ENCODE measurements around the gene THOC7. TPM values are rescaled to one million over a fixed set of nuclear protein-coding genes. Genes with fewer than 3 reads are reported as not detected.

Gene THOC7
- total RNA-seq, 4 donors from 2014 or later = 66.0 to 102 (median 78.8) TPM

DNA sequence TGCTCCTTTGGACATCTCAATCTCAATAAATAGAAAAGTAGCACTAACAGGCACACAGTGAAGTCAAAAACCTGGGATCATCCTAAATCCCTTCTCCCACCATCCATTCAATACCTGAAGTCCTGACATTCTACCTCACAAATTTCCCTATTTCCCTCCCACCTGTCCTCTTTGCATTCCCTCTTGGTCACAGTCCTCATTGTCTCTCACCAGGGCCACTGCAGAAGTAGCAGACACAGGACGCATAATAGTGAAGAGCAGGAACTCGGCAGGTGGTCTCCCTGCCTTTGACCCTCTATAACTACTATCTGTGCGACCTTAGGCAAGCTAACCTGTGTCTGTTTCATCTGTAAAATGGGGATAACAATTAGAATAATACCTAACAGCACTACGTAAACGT is 2.3 kb downstream of the THOC7 start:
- 84% methylated on average over 5 of the region's 5 CpGs for WGBS
- no peaks in the 10 kb centered on the region for H3K27me3 ChIP-seq
- H3K4me3 ChIP-seq = no peak overlapping the region
- DNase-seq (ENCODE audit: extremely low spot score) = no peak
- H3K9me3 ChIP-seq = no peaks in the 10 kb centered on the region
- H3K4me1 ChIP-seq = peaks cover 9 to 47% (median 32%) of the 10 kb centered on the region in 4 donors
- no peak for TF ChIP-seq POLR2A (IDR thresholded peaks at IDR 0.05; ENCODE audit: low read depth)
- TF ChIP-seq, protein P1, sequence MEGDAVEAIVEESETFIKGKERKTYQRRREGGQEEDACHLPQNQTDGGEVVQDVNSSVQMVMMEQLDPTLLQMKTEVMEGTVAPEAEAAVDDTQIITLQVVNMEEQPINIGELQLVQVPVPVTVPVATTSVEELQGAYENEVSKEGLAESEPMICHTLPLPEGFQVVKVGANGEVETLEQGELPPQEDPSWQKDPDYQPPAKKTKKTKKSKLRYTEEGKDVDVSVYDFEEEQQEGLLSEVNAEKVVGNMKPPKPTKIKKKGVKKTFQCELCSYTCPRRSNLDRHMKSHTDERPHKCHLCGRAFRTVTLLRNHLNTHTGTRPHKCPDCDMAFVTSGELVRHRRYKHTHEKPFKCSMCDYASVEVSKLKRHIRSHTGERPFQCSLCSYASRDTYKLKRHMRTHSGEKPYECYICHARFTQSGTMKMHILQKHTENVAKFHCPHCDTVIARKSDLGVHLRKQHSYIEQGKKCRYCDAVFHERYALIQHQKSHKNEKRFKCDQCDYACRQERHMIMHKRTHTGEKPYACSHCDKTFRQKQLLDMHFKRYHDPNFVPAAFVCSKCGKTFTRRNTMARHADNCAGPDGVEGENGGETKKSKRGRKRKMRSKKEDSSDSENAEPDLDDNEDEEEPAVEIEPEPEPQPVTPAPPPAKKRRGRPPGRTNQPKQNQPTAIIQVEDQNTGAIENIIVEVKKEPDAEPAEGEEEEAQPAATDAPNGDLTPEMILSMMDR (IDR thresholded peaks at IDR 0.05) = no peak
- TF ChIP-seq EP300 (IDR thresholded peaks at IDR 0.05) = no peak
- TF ChIP-seq POLR2AphosphoS5 (IDR thresholded peaks at IDR 0.05) = no peak
- no peaks in the 10 kb centered on the region for H3K36me3 ChIP-seq
- no peak overlapping the region for H3K27ac ChIP-seq (replicated peaks in 1 of 4)
- intact Hi-C loops (cut with DNase I) = loop anchor here (5.0 to 10.0 kb wide), 2 partner anchors 51 to 133 kb away; partner anchors contain the start of gene SCAANT1

DNA sequence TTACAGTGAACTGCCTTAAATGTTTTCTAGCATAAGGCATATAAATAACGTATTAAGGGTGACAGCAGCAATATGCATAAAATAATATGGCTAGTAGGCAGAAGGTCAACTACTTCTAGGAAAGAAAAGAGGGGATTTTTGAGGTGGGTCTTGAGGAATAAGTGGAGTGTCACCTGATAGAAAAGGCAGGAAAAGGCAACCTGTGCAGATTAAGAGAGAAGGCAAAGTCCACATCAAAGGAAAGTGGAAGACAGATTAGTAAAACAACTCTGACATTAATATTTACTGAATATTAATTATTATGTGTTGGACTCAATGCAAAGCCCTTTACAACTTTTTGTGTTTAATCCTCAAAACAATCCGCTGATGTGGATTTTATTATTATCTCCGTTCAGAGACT is 2.8 kb downstream of the THOC7 start:
- TF ChIP-seq POLR2AphosphoS5 (IDR thresholded peaks at IDR 0.05) (no peak), EP300 (IDR thresholded peaks at IDR 0.05) (no peak), POLR2A (IDR thresholded peaks at IDR 0.05; ENCODE audit: low read depth) (no peak)
- TF ChIP-seq, protein P1 (IDR thresholded peaks at IDR 0.05) = no peak
- Histone ChIP-seq H3K27me3 (no peaks in the 10 kb centered on the region), H3K9me3 (no peaks in the 10 kb centered on the region), H3K36me3 (no peaks in the 10 kb centered on the region), H3K27ac (replicated peaks in 1 of 4) (no peak overlapping the region), H3K4me1 (peaks cover 9 to 47% (median 32%) of the 10 kb centered on the region in 4 donors), H3K4me3 (no peak overlapping the region)
- DNase-seq (ENCODE audit: extremely low spot score) = no peak
- 87% methylated on average over 3 of the region's 3 CpGs for WGBS
- intact Hi-C loops (cut with DNase I) = loop anchor here (5.0 to 10.0 kb wide), 2 partner anchors 52 to 134 kb away; partner anchors contain the start of gene SCAANT1

DNA sequence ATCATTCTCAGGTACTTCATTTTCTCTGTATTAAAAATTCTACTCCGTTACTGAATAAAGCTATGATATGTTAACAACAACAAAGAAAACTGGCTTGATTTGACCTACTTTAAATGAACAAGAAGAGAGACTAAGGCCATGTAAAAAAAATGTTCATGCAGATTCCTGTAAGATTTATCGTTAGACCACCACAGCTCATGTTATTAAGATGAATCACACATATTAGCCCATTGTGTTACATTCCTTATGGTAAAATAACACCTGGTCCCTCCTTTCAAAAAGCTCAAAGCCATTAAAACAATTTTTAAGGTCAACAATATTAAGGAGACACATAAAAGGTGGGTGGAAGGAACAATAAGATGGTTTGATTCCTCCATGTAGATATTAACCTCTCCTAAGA is 6.3 kb downstream of the THOC7 start:
- Histone ChIP-seq H3K4me3 (no peak overlapping the region), H3K4me1 (peaks cover 1 to 35% (median 16%) of the 10 kb centered on the region in 4 donors), H3K36me3 (no peaks in the 10 kb centered on the region), H3K27me3 (no peaks in the 10 kb centered on the region), H3K27ac (replicated peaks in 1 of 4) (no peak overlapping the region), H3K9me3 (no peaks in the 10 kb centered on the region)
- TF ChIP-seq EP300 (IDR thresholded peaks at IDR 0.05) (no peak), POLR2A (IDR thresholded peaks at IDR 0.05; ENCODE audit: low read depth) (no peak), POLR2AphosphoS5 (IDR thresholded peaks at IDR 0.05) (no peak)
- TF ChIP-seq, protein P1 (IDR thresholded peaks at IDR 0.05) = no peak
- no peak for DNase-seq (ENCODE audit: extremely low spot score)
- WGBS = 88% methylated on average over 2 of the region's 2 CpGs
- intact Hi-C loops (cut with DNase I) = no loop called here

DNA sequence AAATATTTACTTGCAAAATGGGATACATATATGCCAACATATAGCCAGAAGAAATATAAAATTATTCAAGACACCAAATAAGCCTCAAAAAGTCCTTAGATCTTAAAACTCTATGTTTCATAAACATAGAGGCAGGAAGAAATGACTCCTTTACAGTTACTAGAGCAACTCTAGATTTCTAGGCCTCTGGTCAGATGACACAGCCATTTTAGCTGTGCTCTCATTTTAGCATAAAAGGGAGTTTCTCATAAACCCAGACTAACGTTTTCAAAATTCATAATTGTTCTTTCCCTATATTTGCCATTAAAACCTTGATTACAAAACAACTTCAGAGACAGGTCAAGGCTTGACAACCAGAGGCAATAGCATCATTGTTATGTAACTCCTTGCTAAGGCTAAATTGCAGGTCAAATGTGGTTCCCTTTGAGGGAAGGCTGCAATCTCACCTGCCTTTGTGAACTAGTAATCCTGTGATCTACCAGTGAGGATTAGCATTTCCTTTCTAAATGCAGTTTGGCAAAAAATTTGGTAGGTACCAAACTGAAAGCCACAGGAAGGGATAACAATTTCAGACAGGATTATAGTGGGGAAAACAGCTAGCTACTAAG is 8.2 kb downstream of the THOC7 start:
- WGBS = 37% methylated on average over 1 of the region's 1 CpG

More for the DNA sequence above, 8.2 kb downstream of the THOC7 start:
- peaks cover 0 to 24% (median 4%) of the 10 kb centered on the region in 4 donors for H3K4me1 ChIP-seq
- H3K36me3 ChIP-seq = no peaks in the 10 kb centered on the region
- TF ChIP-seq POLR2AphosphoS5 (IDR thresholded peaks at IDR 0.05) = no peak
- no peak for TF ChIP-seq EP300 (IDR thresholded peaks at IDR 0.05)
- no peak for TF ChIP-seq POLR2A (IDR thresholded peaks at IDR 0.05; ENCODE audit: low read depth)
- TF ChIP-seq, protein P1 (IDR thresholded peaks at IDR 0.05) = no peak
- H3K4me3 ChIP-seq = no peak overlapping the region
- no peak for DNase-seq (ENCODE audit: extremely low spot score)
- no peaks in the 10 kb centered on the region for H3K9me3 ChIP-seq
- intact Hi-C loops (cut with DNase I) = no loop called here
- H3K27ac ChIP-seq (replicated peaks in 1 of 4) = peak overlapping the region in 1 of 4 donors; percentile 24
- H3K27me3 ChIP-seq = no peaks in the 10 kb centered on the region
